Spleen (tissue), 7 donors: ENCODE data around the gene ITGBL1.

Experiments
- CTCF ChIP-seq, 11 experiments: fragments of 200-600 bp in 7 of 11; fragments of 450-650 bp in 4 of 11; sonication (generic) in 4 of 11; IDR thresholded peaks in 8 of 11; conservative IDR thresholded peaks in 3 of 11; 1 replicate in 7 of 11; 2 replicates in 4 of 11; pipeline versions ENCODE4 v1.4.0 to v1.8.0; 2016 to 2021; ENCODE audit warnings: antibody characterized with exemption in 11 of 11, inconsistent platforms in 4 of 11, mild to moderate bottlenecking in 1 of 11
- POLR2A ChIP-seq, 3 donors: fragments of 450-650 bp; IDR thresholded peaks; one replicate each; pipeline ENCODE4 v1.5.1; 2017; ENCODE audit warnings: antibody characterized with exemption in 3 of 3, mild to moderate bottlenecking in 1 of 3
- POLR2AphosphoS5 ChIP-seq, 3 donors: sonication (generic); formaldehyde crosslinking; IDR thresholded peaks; one replicate each; pipeline ENCODE4 v1.5.1; 2017; ENCODE audit warnings: antibody characterized with exemption in 3 of 3
- donor health status: DM: no; HTN: no; CAD: no; lungs with moderate emphysema.
- donor health status: DM: no; HTN: no; CAD: no.
- donor health status: DM: no; HTN: no; CAD: no.

DNA sequence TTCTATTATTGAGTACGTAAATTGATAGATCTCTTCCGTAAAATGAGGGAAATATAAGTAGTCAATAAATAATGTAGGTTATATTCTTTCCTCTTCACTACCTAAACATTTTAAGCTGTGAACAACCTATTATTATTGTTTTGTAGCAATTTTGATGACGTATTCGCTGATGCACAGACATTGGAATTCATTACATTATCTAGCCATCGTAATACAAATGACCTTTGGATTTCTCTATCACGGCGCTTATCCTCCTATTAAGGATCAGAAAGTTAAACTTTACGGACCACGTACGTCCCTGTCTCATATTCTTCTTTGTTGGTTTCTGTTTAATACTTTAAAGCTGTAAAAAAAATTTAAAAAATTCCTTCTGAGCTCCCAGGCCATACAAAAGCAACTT is 264.9 kb downstream of the ITGBL1 start:
- TF ChIP-seq POLR2A (IDR thresholded peaks at IDR 0.05): no peak
- no peak for TF ChIP-seq CTCF (IDR thresholded peaks at IDR 0.05 in 8 of 11, conservative IDR thresholded peaks at IDR 0.05 in 3 of 11)
- TF ChIP-seq POLR2AphosphoS5 (IDR thresholded peaks at IDR 0.05): no peak
